CD14-positive monocyte (primary cell): ENCODE results near the gene CTU2. TPM values are rescaled to one million over a fixed set of nuclear protein-coding genes. Genes with fewer than 3 reads are reported as not detected.

Source experiments
- DNase-seq, 3 donors: peaks; one replicate each; pipeline ENCODE4 v3.0.0-alpha.2; 2011 to 2022
- H2AFZ ChIP-seq: 2 replicates; pipeline ENCODE4 v1.6.0; 2012; ENCODE audit warnings: mild to moderate bottlenecking, low read depth, low read length, inconsistent platforms; ENCODE audit not compliant: insufficient read depth, poor library complexity, severe bottlenecking
- H3K27ac ChIP-seq, 2 donors: 1 replicate in 1 of 2; 2 replicates in 1 of 2; pipeline ENCODE4 v1.5.1; 2012 to 2013; ENCODE audit warnings: low read length in 2 of 2, control low read depth in 1 of 2, inconsistent platforms in 1 of 2, low read depth in 1 of 2, mild to moderate bottlenecking in 1 of 2
- H3K27me3 ChIP-seq, 2 donors: one replicate each; pipeline versions ENCODE4 v1.6.0 to v1.6.1; 2011 to 2013; ENCODE audit warnings: low read length in 2 of 2; ENCODE audit not compliant: control insufficient read depth in 2 of 2, insufficient read depth in 2 of 2
- H3K36me3 ChIP-seq, 2 donors: replicated peaks in 1 of 2; 1 replicate in 1 of 2; 2 replicates in 1 of 2; pipeline versions ENCODE4 v1.5.1 to v1.6.1; 2012 to 2013; ENCODE audit warnings: low read length in 2 of 2, control low read depth in 1 of 2, inconsistent platforms in 1 of 2, mild to moderate bottlenecking in 1 of 2; ENCODE audit not compliant: insufficient read depth in 2 of 2, control insufficient read depth in 1 of 2
- H3K4me1 ChIP-seq, 2 donors: 1 replicate in 1 of 2; 2 replicates in 1 of 2; pipeline versions ENCODE4 v1.5.1 to v1.6.1; 2012 to 2013; ENCODE audit warnings: low read length in 2 of 2, control low read depth in 1 of 2, inconsistent platforms in 1 of 2, mild to moderate bottlenecking in 1 of 2, moderate library complexity in 1 of 2; ENCODE audit not compliant: insufficient read depth in 2 of 2, control insufficient read depth in 1 of 2
- H3K4me2 ChIP-seq: replicated peaks from 2 replicates; pipeline ENCODE3; 2012; ENCODE audit warnings: low read length, moderate library complexity, mild to moderate bottlenecking; ENCODE audit not compliant: poor library complexity, severe bottlenecking; ENCODE audit errors: extremely low read depth
- H3K4me3 ChIP-seq, 3 experiments: fragments of 200-600 bp in 1 of 3; sonication (generic) in 1 of 3; replicated peaks in 1 of 3; 1 replicate in 2 of 3; 2 replicates in 1 of 3; pipeline ENCODE4 v1.5.1; 2011 to 2013; ENCODE audit warnings: low read length in 3 of 3, mild to moderate bottlenecking in 3 of 3, control low read depth in 2 of 3, low read depth in 2 of 3, inconsistent platforms in 1 of 3, moderate library complexity in 1 of 3
- H3K79me2 ChIP-seq: 2 replicates; pipeline ENCODE4 v1.6.0; 2012; ENCODE audit warnings: mild to moderate bottlenecking, control low read depth, inconsistent platforms, low read length, moderate library complexity; ENCODE audit not compliant: insufficient read depth
- H3K9ac ChIP-seq: 2 replicates; pipeline ENCODE4 v1.6.0; 2017; ENCODE audit warnings: low read length, mild to moderate bottlenecking; ENCODE audit not compliant: insufficient read depth, poor library complexity, severe bottlenecking
- H3K9me3 ChIP-seq, 2 donors: replicated peaks in 1 of 2; 1 replicate in 1 of 2; 2 replicates in 1 of 2; pipeline versions ENCODE4 v1.5.1 to v1.6.1; 2012 to 2013; ENCODE audit warnings: low read length in 2 of 2, control low read depth in 1 of 2; ENCODE audit not compliant: control insufficient read depth in 1 of 2, insufficient read depth in 1 of 2
- H4K20me1 ChIP-seq: 2 replicates; pipeline ENCODE4 v1.6.0; 2012; ENCODE audit warnings: mild to moderate bottlenecking, low read length, control low read depth, moderate library complexity; ENCODE audit not compliant: insufficient read depth
- H3K27ac Mint-ChIP-seq, 7 donors: one replicate each; pipeline ENCODE4 v1.8.0; 2020; ENCODE audit warnings: mild to moderate bottlenecking in 7 of 7, mixed read lengths in 7 of 7, moderate library complexity in 6 of 7, inconsistent platforms in 2 of 7
- H3K27me3 Mint-ChIP-seq, 3 donors: one replicate each; pipeline ENCODE4 v1.8.0; 2021 to 2022; ENCODE audit warnings: low read depth in 3 of 3, mild to moderate bottlenecking in 3 of 3, mixed read lengths in 3 of 3, moderate library complexity in 3 of 3, inconsistent platforms in 1 of 3
- H3K36me3 Mint-ChIP-seq, 2 donors: one replicate each; pipeline ENCODE4 v1.8.0; 2020; ENCODE audit warnings: mixed read lengths in 2 of 2, inconsistent platforms in 1 of 2, mild to moderate bottlenecking in 1 of 2
- H3K4me1 Mint-ChIP-seq: one replicate; pipeline ENCODE4 v1.8.0; 2020; ENCODE audit warnings: mild to moderate bottlenecking, mixed read lengths
- H3K4me3 Mint-ChIP-seq, 2 donors: one replicate each; pipeline ENCODE4 v1.8.0; 2020; ENCODE audit warnings: mild to moderate bottlenecking in 2 of 2, mixed read lengths in 2 of 2, moderate library complexity in 1 of 2
- H3K9me3 Mint-ChIP-seq, 7 donors: one replicate each; pipeline ENCODE4 v1.8.0; 2020 to 2022; ENCODE audit warnings: mixed read lengths in 7 of 7, mild to moderate bottlenecking in 6 of 7, moderate library complexity in 6 of 7, inconsistent platforms in 2 of 7
- CTCF ChIP-seq: fragments of 200-600 bp; IDR thresholded peaks from one replicate; pipeline ENCODE4 v1.8.0; 2022; ENCODE audit warnings: antibody characterized with exemption, mild to moderate bottlenecking
- WGBS: methylation state at CpG from one replicate; pipeline ENCODE4 v1.1.5; 2013; ENCODE audit warnings: missing lambda C conversion rate; ENCODE audit not compliant: insufficient coverage; 5-methylcytosine and 5-hydroxymethylcytosine counted together
- intact Hi-C, 2 donors: fragments of 100-400 bp; cut with micrococcal nuclease; formaldehyde crosslinking; loops; one replicate each; pipeline versions ENCODE4 v1.15.0 to v1.15.1; 2023
- polyA plus RNA-seq, 3 donors: library from polyadenylated mRNA; depleted of rRNA in 1 of 3; unstranded in 2 of 3; stranded (reverse) in 1 of 3; fragments of 300-500 nt in 2 of 3; fragments of >200 nt in 1 of 3; fragmentation: Illumina TruSeq in 2 of 3; gene quantifications; 1 replicate in 2 of 3; 2 replicates in 1 of 3; pipeline ENCODE4 v1.2.3, GENCODE V29; 2012 to 2021

The CTU2 gene
- polyA plus RNA-seq, 3 donors: 5.9 to 10.3 (median 7.5) TPM

- H3K4me3 Mint-ChIP-seq: no peak overlapping the region
- Histone ChIP-seq H4K20me1 (peaks cover 100% of the 10 kb centered on the region), H2AFZ (no peak overlapping the region), H3K4me2 (peak overlapping the region; percentile 6), H3K36me3 (peaks cover 21 to 42% of the 10 kb centered on the region in 2 donors), H3K4me1 (peaks cover 0 to 17% of the 10 kb centered on the region in 2 donors), H3K4me3 (no peak overlapping the region), H3K9ac (no peak overlapping the region), H3K9me3 (no peaks in the 10 kb centered on the region), H3K27me3 (no peaks in the 10 kb centered on the region), H3K79me2 (peaks cover 100% of the 10 kb centered on the region), H3K27ac (peak overlapping the region in 1 of 2 donors; percentile 20)
- 94% methylated on average over 20 of the region's 22 CpGs for WGBS
- H3K9me3 Mint-ChIP-seq: peaks cover 0 to 1% (median 0%) of the 10 kb centered on the region in 7 donors
- TF ChIP-seq CTCF: no peak
- H3K4me1 Mint-ChIP-seq: peaks cover 29% of the 10 kb centered on the region
- peak overlapping the region in 2 of 7 donors; percentile 26 to 80 for H3K27ac Mint-ChIP-seq
- intact Hi-C loops: no loop called here
- no peaks in the 10 kb centered on the region for H3K27me3 Mint-ChIP-seq
- DNase-seq: no peak
- peaks cover 15 to 37% of the 10 kb centered on the region in 2 donors for H3K36me3 Mint-ChIP-seq
Measured at GRCh38 chr16:88759976-88760350, 53.7 kb downstream of the CTU2 start.

DNA sequence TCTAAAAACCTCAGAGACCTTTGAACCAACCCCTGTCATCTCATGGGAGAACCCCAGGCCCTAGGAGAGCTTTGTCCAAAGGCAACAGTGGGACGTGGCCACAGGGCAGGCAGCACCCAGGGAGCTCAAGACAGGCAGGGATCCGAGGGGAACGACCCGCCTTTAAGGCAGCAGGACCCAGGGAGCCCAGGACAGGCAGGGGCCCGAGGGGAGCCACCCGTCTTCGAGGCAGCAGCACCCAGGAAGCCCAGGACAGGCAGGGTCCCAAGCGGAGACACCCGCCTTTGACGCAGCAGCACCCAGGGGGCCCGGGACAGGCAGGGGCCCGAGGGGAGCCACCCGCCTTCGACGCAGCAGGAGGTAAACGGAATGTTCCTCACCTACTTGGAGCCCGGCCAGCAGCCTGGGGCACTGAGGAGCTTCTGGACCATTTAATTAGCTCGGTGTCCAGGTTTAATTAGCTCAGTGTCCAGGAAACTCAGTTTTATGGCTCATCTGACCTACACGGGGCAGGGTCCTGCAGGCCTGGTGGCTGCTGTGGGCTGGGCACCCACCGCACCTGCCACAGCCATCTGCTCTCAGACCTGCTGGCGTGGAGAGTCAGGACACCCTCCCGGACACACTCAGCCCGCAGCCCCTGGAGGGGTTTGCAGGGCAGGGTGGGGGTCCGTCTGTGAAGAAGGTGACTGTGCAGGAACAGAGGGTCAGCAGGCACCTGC, 54.3 kb downstream of the CTU2 start:
- H3K36me3 ChIP-seq: peaks cover 21 to 36% of the 10 kb centered on the region in 2 donors
- Mint-ChIP-seq H3K27ac (peak overlapping the region in 1 of 7 donors; percentile 26), H3K4me3 (no peak overlapping the region), H3K4me1 (peaks cover 29% of the 10 kb centered on the region), H3K9me3 (peaks cover 0 to 1% (median 0%) of the 10 kb centered on the region in 7 donors), H3K36me3 (peaks cover 15 to 37% of the 10 kb centered on the region in 2 donors), H3K27me3 (no peaks in the 10 kb centered on the region)
- no peak overlapping the region for H3K9ac ChIP-seq
- peaks cover 0 to 17% of the 10 kb centered on the region in 2 donors for H3K4me1 ChIP-seq
- no peak for DNase-seq
- H3K79me2 ChIP-seq: peaks cover 100% of the 10 kb centered on the region
- peaks cover 100% of the 10 kb centered on the region for H4K20me1 ChIP-seq
- no peaks in the 10 kb centered on the region for H3K27me3 ChIP-seq
- TF ChIP-seq CTCF: no peak
- intact Hi-C loops: no loop called here
- no peak overlapping the region for H3K4me3 ChIP-seq
- no peaks in the 10 kb centered on the region for H3K9me3 ChIP-seq
- H3K27ac ChIP-seq: peak overlapping the region in 1 of 2 donors; percentile 20
- H3K4me2 ChIP-seq: no peak overlapping the region
- 93% methylated on average over 24 of the region's 24 CpGs for WGBS
- no peak overlapping the region for H2AFZ ChIP-seq
